GM21447 (cell line): ENCODE data around the gene GLI3.

Source experiments
- ATAC-seq: cut with Tn5 transposase; IDR thresholded peaks from one replicate; pipeline ENCODE4 v1.9.1; 2021; ENCODE audit not compliant: unreplicated experiment

The GLI3 gene

GRCh38 chr7:42236976-42237810 lies at the start of gene GLI3:
Gene GLI3 (minus strand): TSS chr7:42237209. CDS start chr7:42223253, 13,956 bp downstream.
- peak; percentile 59 for ATAC-seq

GRCh38 chr7:42285383-42285824 lies 48.4 kb upstream of the GLI3 start:
- no peak for ATAC-seq

GRCh38 chr7:42283553-42283952 lies 46.5 kb upstream of the GLI3 start:
- no peak for ATAC-seq

GRCh38 chr7:42278344-42278743 lies 41.3 kb upstream of the GLI3 start:
- no peak for ATAC-seq

GRCh38 chr7:42274053-42274452 lies 37.0 kb upstream of the GLI3 start:
- no peak for ATAC-seq

GRCh38 chr7:42272793-42273665 lies 36.0 kb upstream of the GLI3 start:
- no peak for ATAC-seq

GRCh38 chr7:42269161-42269560 lies 32.2 kb upstream of the GLI3 start:
- no peak for ATAC-seq

- ATAC-seq = no peak
Measured at GRCh38 chr7:42264702-42265101, 27.7 kb upstream of the GLI3 start.

- ATAC-seq = no peak
Measured at GRCh38 chr7:42263971-42264370, 27.0 kb upstream of the GLI3 start.

GRCh38 chr7:42262964-42263363 lies 26.0 kb upstream of the GLI3 start:
- ATAC-seq = no peak

GRCh38 chr7:42254217-42254616 lies 17.2 kb upstream of the GLI3 start:
- no peak for ATAC-seq

- no peak for ATAC-seq
Measured at GRCh38 chr7:42253316-42253715, 16.3 kb upstream of the GLI3 start.

GRCh38 chr7:42250411-42250810 lies 13.4 kb upstream of the GLI3 start:
- no peak for ATAC-seq

- no peak for ATAC-seq
Measured at GRCh38 chr7:42248579-42248978, 11.6 kb upstream of the GLI3 start.

GRCh38 chr7:42247301-42247700 lies 10.3 kb upstream of the GLI3 start:
- ATAC-seq = no peak

GRCh38 chr7:42244828-42245227 lies 7.8 kb upstream of the GLI3 start:
- no peak for ATAC-seq

GRCh38 chr7:42242381-42242780 lies 5.4 kb upstream of the GLI3 start:
- ATAC-seq = no peak

- ATAC-seq = no peak
Measured at GRCh38 chr7:42241424-42241823, 4.4 kb upstream of the GLI3 start.

GRCh38 chr7:42240416-42240815 lies 3.4 kb upstream of the GLI3 start:
- ATAC-seq = no peak

- no peak for ATAC-seq
Measured at GRCh38 chr7:42238709-42239366, 1.8 kb upstream of the GLI3 start.

- peak; percentile 7 for ATAC-seq
Measured at GRCh38 chr7:42237811-42238541, 967 bp upstream of the GLI3 start.
